ENCODE data around the gene SHISA7. TPM values are rescaled to one million over a fixed set of nuclear protein-coding genes. Genes with fewer than 3 reads are reported as not detected.

Gene SHISA7
- total RNA-seq, 3 donors from 2014 or later (not counting 1 experiment from before 2014, with no cell fraction given): not detected

DNA sequence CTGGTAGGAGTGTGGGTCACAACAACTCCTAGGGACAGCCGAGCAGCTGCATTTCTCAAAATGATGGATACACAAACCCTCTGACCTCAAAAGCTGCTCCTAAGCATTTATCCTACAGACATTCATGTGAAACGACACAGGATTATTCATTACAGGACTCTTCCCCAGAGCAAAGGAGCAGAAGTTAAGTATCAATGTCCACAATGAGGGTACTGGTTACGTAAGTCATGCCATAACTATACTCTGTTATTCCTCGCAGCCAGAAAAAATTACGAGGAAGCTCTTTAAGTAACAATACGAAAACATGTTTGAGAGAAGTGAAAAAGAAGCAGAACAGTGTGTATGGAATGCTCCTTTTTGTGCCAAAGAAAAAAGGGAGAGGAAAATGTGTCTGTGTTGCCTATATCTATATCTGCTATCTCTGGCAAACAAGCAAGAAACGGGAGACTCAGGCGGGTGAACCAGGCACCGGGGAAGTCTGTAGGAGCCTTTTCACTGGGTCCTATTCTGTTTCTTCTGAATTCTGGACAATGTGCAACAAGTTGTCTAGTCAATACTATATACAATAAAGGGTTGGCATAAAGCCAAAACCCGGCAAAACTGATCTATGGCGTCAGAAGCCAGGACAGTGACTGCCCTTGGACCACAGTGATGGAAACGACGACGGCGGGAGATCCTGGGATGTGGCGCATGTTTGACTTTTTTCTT is 17.0 kb upstream of the SHISA7 start:
- peak overlapping the region; percentile 31 to 92 for H3K27ac Mint-ChIP-seq

GRCh38 chr19:55459551-55459949 is 16.4 kb upstream of the SHISA7 start:
- no peak for DNase-seq

More for the DNA sequence above, 17.0 kb upstream of the SHISA7 start:
- Histone ChIP-seq H3K27me3 (ENCODE audit: control insufficient read depth, insufficient read depth, low read length) (no peaks in the 10 kb centered on the region), H3K4me3 (ENCODE audit: low read length) (no peak overlapping the region), H3K9me3 (ENCODE audit: control insufficient read depth, insufficient read depth, low read length) (no peaks in the 10 kb centered on the region), H3K36me3 (ENCODE audit: control insufficient read depth, insufficient read depth, low read length) (no peaks in the 10 kb centered on the region), H3K27ac (ENCODE audit: low read length) (no peak overlapping the region), H3K4me1 (ENCODE audit: control insufficient read depth, insufficient read depth, low read length) (peaks cover 15% of the 10 kb centered on the region)
- ATAC-seq (no peak), DNase-seq (no peak)
- 87% methylated on average over 16 of the region's 16 CpGs for WGBS (ENCODE audit: insufficient coverage)
- Mint-ChIP-seq H3K4me1 (peaks cover 24 to 32% of the 10 kb centered on the region in 2 donors), H3K27me3 (ENCODE audit: low read depth in 2 of 2) (peaks cover 0 to 3% of the 10 kb centered on the region in 2 donors), H3K9me3 (no peaks in the 10 kb centered on the region), H3K4me3 (peak overlapping the region; percentile 95), H3K36me3 (no peaks in the 10 kb centered on the region)
- intact Hi-C loops (cut with micrococcal nuclease): loop anchor here (2.0 kb wide), 1 partner anchor 17 kb away; the partner anchor contains the start of gene ZNF628
- no peak for TF ChIP-seq CTCF (IDR thresholded peaks at IDR 0.05)

GRCh38 chr19:55457683-55458457 is 14.8 kb upstream of the SHISA7 start:
- Histone ChIP-seq H3K36me3 (ENCODE audit: control insufficient read depth, insufficient read depth, low read length) (no peaks in the 10 kb centered on the region), H3K27me3 (ENCODE audit: control insufficient read depth, insufficient read depth, low read length) (peaks cover 3% of the 10 kb centered on the region), H3K4me1 (ENCODE audit: control insufficient read depth, insufficient read depth, low read length) (peaks cover 15% of the 10 kb centered on the region), H3K9me3 (ENCODE audit: control insufficient read depth, insufficient read depth, low read length) (no peaks in the 10 kb centered on the region), H3K4me3 (ENCODE audit: low read length) (no peak overlapping the region), H3K27ac (ENCODE audit: low read length) (no peak overlapping the region)
- 85% methylated on average over 15 of the region's 16 CpGs for WGBS (ENCODE audit: insufficient coverage)
- H3K27me3 Mint-ChIP-seq (ENCODE audit: low read depth in 2 of 2): peaks cover 0 to 15% of the 10 kb centered on the region in 2 donors
- ATAC-seq (no peak), DNase-seq (no peak)
- intact Hi-C loops (cut with micrococcal nuclease): no loop called here
- TF ChIP-seq CTCF (IDR thresholded peaks at IDR 0.05): no peak
- no peaks in the 10 kb centered on the region for H3K36me3 Mint-ChIP-seq
- H3K4me1 Mint-ChIP-seq: peaks cover 24 to 33% of the 10 kb centered on the region in 2 donors
- H3K4me3 Mint-ChIP-seq: no peak overlapping the region
- H3K27ac Mint-ChIP-seq: no peak overlapping the region
- H3K9me3 Mint-ChIP-seq: no peaks in the 10 kb centered on the region

More at GRCh38 chr19:55459551-55459949, 16.4 kb upstream of the SHISA7 start:
- no peaks in the 10 kb centered on the region for H3K27me3 ChIP-seq (ENCODE audit: control insufficient read depth, insufficient read depth, low read length)
- WGBS (ENCODE audit: insufficient coverage): 86% methylated on average over 8 of the region's 8 CpGs
- peaks cover 24 to 32% of the 10 kb centered on the region in 2 donors for H3K4me1 Mint-ChIP-seq
- no peak overlapping the region for H3K4me3 ChIP-seq (ENCODE audit: low read length)
- TF ChIP-seq CTCF (IDR thresholded peaks at IDR 0.05): no peak
- H3K4me3 Mint-ChIP-seq: no peak overlapping the region
- H3K27me3 Mint-ChIP-seq (ENCODE audit: low read depth in 2 of 2): peaks cover 0 to 3% of the 10 kb centered on the region in 2 donors
- no peaks in the 10 kb centered on the region for H3K36me3 Mint-ChIP-seq
- intact Hi-C loops (cut with micrococcal nuclease): no loop called here
- peak overlapping the region in 1 of 2 donors; percentile 92 for H3K27ac Mint-ChIP-seq
- peaks cover 15% of the 10 kb centered on the region for H3K4me1 ChIP-seq (ENCODE audit: control insufficient read depth, insufficient read depth, low read length)
- H3K36me3 ChIP-seq (ENCODE audit: control insufficient read depth, insufficient read depth, low read length): no peaks in the 10 kb centered on the region
- no peak overlapping the region for H3K27ac ChIP-seq (ENCODE audit: low read length)
- H3K9me3 ChIP-seq (ENCODE audit: control insufficient read depth, insufficient read depth, low read length): no peaks in the 10 kb centered on the region
- no peaks in the 10 kb centered on the region for H3K9me3 Mint-ChIP-seq
- ATAC-seq: no peak

All from natural killer cell (primary cell).